GOT3 (cell line): ENCODE results near the gene PNPLA7.
"Not testable (repeated sequence)": the region's sequence is repeated elsewhere in the genome, so short reads cannot be mapped to it uniquely, and the experiment has no call there.

Source experiments
- DNase-seq: peaks from one replicate; lab custom pipeline; 2025; ENCODE audit warnings: mixed read lengths; lab: John Stamatoyannopoulos, UW

Gene PNPLA7

GRCh38 chr9:137550231-137550621, at the start of gene PNPLA7:
PNPLA7 (minus strand) TSS chr9:137550402; CDS start chr9:137550197, 205 bp downstream.
- no peak for DNase-seq

- DNase-seq, result no peak
Observed at GRCh38 chr9:137598943-137599342, 48.7 kb upstream of the PNPLA7 start.

DNA sequence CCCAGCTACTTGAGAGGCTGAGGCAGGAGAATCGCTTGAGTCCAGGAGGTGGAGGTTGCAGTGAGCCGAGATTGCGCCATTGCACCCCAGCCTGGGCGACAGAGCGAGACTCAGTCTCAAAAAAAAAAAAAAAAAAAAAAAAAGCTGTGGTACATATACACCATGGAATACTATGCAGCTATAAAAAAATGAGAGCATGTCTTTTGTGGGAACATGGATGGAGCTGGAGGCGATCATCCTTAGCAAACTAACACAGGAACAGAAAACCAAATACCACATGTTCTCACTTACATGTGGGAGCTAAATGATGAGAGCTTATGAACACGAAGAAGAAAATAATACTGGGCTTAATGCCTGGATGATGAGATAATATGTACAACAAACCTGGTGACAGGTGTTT, 46.4 kb upstream of the PNPLA7 start:
- not testable (repeated sequence) for DNase-seq

DNA sequence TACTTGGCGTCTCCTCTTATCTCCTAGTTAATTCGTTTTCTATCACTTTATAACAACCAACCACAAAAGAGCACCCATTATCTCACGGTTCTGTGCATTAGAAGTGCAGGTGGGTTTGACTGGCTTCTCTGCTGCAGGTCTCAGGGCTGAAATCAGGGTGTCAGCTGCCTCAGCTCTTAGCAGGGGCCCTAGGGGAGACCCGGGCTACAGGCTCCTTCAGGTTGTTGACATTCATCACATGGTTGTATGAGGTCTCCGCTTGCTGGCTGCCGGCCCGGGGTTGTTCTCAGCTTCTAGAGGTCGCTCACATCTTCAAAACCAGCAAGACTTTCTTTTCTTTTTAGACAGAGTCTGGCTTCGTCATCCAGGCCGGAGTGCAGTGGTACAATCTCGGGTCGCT, 43.0 kb upstream of the PNPLA7 start:
- no peak for DNase-seq

DNA sequence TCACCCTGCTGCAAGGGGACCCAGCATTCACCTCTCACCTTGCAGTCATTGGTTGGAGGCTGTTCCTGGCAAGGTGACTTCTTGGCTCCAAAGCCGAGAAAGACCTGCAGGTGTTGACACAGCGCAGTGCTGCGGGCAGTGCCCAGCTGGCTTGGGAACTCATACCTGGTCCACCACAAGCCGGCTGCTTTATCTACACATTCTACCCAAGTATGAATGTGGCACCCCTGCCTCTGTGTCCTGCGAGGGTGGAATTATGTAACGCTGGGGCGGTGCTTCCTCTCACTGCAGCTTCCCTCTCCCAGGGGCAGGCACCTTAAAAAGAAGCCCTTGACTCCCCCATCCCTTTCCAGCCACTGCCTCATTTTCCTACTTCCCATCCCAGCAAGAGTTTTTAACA, 42.6 kb upstream of the PNPLA7 start:
- no peak for DNase-seq

- DNase-seq, result peak; percentile 30
Observed at GRCh38 chr9:137590469-137591383, 40.5 kb upstream of the PNPLA7 start, which contains the start of gene ZMYND19. ZMYND19 (minus strand) TSS chr9:137590512; CDS start chr9:137590263, 249 bp downstream.

- DNase-seq, result no peak
Observed at GRCh38 chr9:137590123-137590468, 39.9 kb upstream of the PNPLA7 start.

DNA sequence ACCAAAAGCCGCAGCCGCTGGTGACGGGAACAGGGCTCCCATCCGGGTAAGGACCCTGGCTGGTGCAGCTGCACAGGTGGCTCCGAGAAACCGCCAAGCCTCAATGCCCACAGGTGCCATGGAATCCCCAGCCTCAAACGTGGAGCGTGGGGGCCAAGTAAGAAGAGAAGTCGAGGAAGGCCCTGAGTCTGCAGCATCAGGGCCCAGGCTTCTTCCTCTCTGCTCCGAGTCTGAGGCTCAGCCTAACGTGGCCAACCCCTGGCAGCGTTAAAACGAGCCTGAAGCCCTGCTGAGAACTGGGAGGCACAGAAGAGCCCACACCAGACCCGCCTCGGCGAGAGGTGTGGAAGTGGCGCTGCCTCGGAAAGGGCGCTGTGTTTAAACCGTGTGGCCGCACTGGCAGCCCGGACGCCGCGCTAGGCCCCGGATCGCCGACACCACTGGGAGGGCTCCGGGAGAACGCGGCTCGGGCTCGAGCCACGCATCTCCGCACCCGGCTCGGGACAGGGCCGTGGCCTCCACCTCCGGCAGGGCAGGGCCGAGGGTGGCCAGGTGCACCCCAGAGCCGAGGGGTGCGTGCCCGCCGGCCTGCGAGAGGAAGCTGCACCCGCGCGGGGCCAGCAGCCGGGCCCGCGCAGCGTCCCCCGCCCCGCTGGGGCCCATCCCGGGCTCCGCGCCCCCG, 39.4 kb upstream of the PNPLA7 start:
- no peak for DNase-seq

DNA sequence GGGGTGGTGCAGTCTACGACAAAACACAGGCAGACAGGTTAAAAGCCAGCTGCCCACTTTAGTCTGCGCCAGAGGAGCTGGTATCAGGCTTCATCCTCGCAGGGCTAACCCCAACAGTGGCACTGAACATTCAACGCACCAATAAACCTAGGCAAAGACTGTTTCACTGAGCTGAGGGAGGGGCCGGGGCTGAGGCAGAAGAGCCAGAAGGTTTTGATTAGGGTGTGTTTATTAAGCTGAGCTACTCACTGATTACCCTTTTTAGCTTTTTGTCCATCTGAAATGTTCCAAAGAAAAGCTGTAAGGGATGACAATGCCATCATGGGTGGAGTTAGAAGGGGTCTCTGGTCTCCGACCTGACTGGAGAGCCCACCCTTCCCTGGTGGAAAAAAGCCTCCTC, 38.7 kb upstream of the PNPLA7 start:
- no peak for DNase-seq

GRCh38 chr9:137588311-137588710, 38.1 kb upstream of the PNPLA7 start:
- no peak for DNase-seq

GRCh38 chr9:137586854-137587253, 36.7 kb upstream of the PNPLA7 start:
- DNase-seq, result no peak

DNA sequence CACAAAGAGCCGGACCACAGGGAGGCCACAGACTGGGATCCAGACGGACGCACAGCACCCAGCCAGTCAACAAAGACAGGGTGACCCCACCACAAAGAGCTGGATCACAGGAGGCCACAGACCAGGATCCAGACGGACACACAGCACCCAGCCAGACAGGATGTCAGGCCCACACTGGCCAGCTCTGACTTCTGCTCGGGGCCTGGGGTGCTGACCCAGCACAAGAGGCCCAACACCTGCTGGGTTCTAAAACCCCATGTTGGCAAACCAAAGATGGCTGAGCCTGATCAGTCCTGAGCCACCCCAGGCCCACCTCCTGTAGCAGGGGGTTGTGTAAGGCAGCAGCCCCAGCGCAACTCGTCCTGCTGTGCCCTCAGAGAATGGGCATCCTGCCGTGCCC, 33.8 kb upstream of the PNPLA7 start:
- DNase-seq, result no peak

GRCh38 chr9:137583347-137583746, 33.1 kb upstream of the PNPLA7 start:
- no peak for DNase-seq

GRCh38 chr9:137582286-137582860, 32.2 kb upstream of the PNPLA7 start:
- DNase-seq, result no peak

DNA sequence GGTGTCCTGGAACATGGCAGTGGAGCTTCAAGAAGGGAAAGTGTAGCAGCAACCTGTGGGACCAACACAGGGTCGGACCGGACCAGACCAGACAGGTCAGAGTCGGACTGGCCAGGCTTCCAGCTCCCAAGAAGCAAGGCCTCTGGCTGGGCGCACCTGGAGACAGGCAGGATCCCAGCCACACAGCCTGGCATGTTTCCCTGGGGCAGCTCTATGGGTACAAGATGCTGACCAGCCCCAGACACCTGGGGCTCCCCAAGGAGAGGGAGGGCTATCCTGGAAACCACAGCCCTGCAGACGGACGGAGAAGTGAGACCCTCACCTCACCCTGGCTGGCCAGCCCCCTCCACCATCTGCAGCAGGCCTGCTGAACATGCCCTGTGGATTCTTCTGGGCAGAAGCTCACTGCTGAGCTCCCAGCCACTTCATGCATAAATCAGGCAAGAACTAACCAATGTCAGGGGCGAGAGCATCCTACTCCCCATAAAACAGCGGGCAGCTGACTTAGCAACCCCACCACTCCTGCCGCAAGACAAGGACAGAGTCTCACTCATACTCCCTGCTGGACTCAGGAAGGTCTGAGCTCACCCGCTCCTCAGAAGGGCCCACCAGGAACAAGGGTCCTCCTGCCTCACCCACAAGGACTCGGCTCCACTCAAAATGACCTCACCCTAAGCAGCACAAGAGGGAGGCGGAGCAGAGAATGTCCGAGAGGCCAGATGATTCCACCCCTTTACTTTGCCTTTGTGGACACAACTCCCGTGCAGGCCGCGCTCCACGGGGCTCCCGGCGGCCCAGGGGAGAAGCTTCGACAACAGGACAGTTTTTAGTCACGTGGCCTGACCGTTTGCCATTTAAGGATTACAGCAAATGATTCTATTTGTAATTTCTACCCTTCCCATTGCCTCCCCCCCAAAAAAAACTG, 31.4 kb upstream of the PNPLA7 start:
- DNase-seq, result no peak

- no peak for DNase-seq
Observed at GRCh38 chr9:137580954-137581322, 30.7 kb upstream of the PNPLA7 start.

DNA sequence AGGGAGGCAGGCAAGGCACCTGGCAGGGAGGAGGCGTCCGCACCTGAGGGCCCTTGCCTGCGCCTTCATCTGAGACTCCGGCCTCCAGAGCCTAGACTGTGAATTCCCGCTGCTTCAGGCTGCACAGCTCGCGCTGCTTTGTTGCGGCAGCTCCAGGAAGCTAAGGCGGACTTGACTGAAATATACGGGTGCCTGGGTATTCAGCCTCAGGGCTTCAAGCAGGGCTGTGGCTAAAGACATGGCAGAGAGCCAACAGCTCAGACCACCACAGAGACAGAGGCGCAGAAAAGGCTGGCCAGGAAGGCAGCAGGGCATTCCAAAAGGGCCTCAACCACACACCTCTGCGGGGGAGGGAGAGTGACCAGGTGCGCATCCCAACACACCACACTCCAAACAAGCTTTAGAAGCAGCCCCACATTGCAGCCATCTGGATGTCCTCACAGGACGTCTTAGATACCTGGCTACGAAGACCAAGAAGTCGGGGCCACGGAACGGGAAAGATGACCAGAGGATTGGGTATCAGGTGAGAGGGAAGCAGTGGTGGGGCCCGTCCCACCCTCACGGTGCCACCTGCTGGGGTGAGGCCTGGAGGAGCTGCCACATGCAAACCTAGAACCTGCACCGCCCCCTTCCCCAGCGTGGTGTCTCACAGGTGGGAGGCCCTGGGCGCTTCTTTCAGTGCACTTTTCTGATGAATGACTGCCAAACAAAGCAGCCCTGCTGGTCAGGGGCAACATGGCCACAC, 30.2 kb upstream of the PNPLA7 start:
- DNase-seq, result no peak

DNA sequence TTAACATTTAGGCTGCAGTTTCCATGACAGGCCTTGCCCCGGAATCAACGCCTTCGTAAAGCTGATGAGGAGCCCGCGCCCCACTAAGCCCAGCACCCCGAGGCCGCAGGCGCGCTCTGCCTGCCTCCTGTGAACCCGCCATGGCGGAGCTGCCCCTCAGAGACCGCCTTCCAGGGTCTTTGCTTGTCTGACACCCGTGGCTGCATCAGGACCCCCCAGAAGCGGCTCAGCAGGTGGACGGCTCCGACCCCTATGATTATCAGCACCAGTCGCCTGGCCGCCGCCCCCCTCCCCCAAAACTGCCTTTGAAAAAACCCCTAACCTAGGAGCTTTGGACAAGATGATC, 29.0 kb upstream of the PNPLA7 start:
- DNase-seq, result no peak

- peak; percentile 49 for DNase-seq
Observed at GRCh38 chr9:137578518-137579258, 28.5 kb upstream of the PNPLA7 start, which contains the start of gene DPH7. DPH7 (minus strand) TSS chr9:137578925; CDS start chr9:137578777, 148 bp downstream.

DNA sequence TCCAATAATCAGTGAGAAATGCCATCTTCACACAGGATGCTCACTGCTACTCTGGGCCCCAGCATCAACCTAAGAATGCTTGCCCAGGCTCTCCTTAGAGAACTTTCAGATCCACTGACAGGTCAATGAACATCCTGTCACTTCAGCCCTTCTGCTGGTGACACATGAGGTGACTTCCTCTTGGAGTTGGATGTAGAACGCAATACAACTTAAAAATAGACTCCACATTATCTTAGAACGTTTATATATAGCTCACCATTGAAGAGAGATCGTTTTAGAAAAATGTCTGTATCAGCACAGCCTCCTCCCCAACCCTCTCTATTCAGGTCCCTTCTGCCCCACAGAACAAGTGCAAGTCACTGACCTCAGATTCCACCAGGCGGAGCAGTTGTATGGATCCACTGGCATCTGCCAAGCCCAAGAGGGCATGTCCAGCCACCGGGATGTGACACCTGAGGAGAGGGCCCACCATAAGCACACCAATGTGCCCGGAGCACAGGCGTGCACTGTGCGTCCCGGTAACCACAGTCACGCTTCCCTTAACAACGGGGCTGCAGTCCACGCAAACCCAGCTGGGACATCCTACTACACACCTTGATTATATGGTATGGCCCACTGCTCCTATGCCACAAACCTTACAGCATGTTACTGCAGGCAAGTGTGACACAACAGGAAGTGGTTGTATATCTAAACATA, 25.7 kb upstream of the PNPLA7 start:
- no peak for DNase-seq
